ENCODE data around the gene ASXL3.

Gene ASXL3

GRCh38 chr18:33558529-33558928, 19.5 kb upstream of the ASXL3 start:
- DNase-seq = no peak
- H3K9ac ChIP-seq (ENCODE audit: low read length) = no peak overlapping the region
- H2BK5ac ChIP-seq (ENCODE audit: low read depth, low read length, poor library complexity) = no peak overlapping the region
- peaks cover 4% of the 10 kb centered on the region for H3K79me1 ChIP-seq (ENCODE audit: low read length)
- H3K79me2 ChIP-seq (ENCODE audit: control insufficient read depth, insufficient read depth, low read length, poor library complexity) = no peaks in the 10 kb centered on the region
- no peak overlapping the region for H3K4me2 ChIP-seq (ENCODE audit: low read length)
- peaks cover 0 to 3% of the 10 kb centered on the region in 2 experiments for H3K4me1 ChIP-seq (ENCODE audit: control insufficient read depth in 1 of 2, insufficient read depth in 2 of 2, low read length in 2 of 2)
- H2BK12ac ChIP-seq (ENCODE audit: low read length) = no peak overlapping the region
- no peak overlapping the region for H3K23ac ChIP-seq (ENCODE audit: low read length)
- H3K27ac ChIP-seq (ENCODE audit: low read depth, low read length) = no peak overlapping the region
- no peak overlapping the region for H2AFZ ChIP-seq (ENCODE audit: insufficient read depth, low read length, poor library complexity)
- no peaks in the 10 kb centered on the region for H3K27me3 ChIP-seq (ENCODE audit: insufficient read depth, low read length)
- no peak overlapping the region for H3K18ac ChIP-seq (ENCODE audit: low read length)
- no peak overlapping the region for H4K8ac ChIP-seq (ENCODE audit: low read depth, low read length)
- H2AK5ac ChIP-seq (ENCODE audit: low read length) = no peak overlapping the region
- no peak overlapping the region for H4K12ac ChIP-seq (ENCODE audit: low read depth, low read length)
- H3K36me3 ChIP-seq (ENCODE audit: control insufficient read depth in 1 of 2, insufficient read depth in 2 of 2, low read length in 2 of 2) = no peaks in the 10 kb centered on the region
- no peak overlapping the region for H3K14ac ChIP-seq (ENCODE audit: low read length)
- no peak overlapping the region for H3K4ac ChIP-seq (ENCODE audit: low read depth, low read length)
- no peak overlapping the region for H4K91ac ChIP-seq (ENCODE audit: low read depth, low read length)
- H3K4me3 ChIP-seq (ENCODE audit: low read depth, low read length) = no peak overlapping the region
- WGBS (ENCODE audit: extremely low coverage, insufficient coverage, insufficient read length) = no CpG with 5 or more reads among the region's 1 CpG
- H2BK120ac ChIP-seq (ENCODE audit: insufficient read depth, low read length, poor library complexity) = no peak overlapping the region
- H3K9me3 ChIP-seq (ENCODE audit: insufficient read depth, low read depth, low read length) = no peaks in the 10 kb centered on the region

- no peak overlapping the region for H4K12ac ChIP-seq (ENCODE audit: low read depth, low read length)
- no CpG with 5 or more reads among the region's 4 CpGs for WGBS (ENCODE audit: extremely low coverage, insufficient coverage, insufficient read length)
- no peaks in the 10 kb centered on the region for H3K27me3 ChIP-seq (ENCODE audit: insufficient read depth, low read length)
- H2BK5ac ChIP-seq (ENCODE audit: low read depth, low read length, poor library complexity) = peak overlapping the region; percentile 61
- H3K4me3 ChIP-seq (ENCODE audit: low read depth, low read length) = no peak overlapping the region
- no peaks in the 10 kb centered on the region for H3K36me3 ChIP-seq (ENCODE audit: control insufficient read depth in 1 of 2, insufficient read depth in 2 of 2, low read length in 2 of 2)
- H2BK12ac ChIP-seq (ENCODE audit: low read length) = no peak overlapping the region
- no peak overlapping the region for H3K4me2 ChIP-seq (ENCODE audit: low read length)
- no peak overlapping the region for H2AFZ ChIP-seq (ENCODE audit: insufficient read depth, low read length, poor library complexity)
- no peaks in the 10 kb centered on the region for H3K9me3 ChIP-seq (ENCODE audit: insufficient read depth, low read depth, low read length)
- H3K79me1 ChIP-seq (ENCODE audit: low read length) = peaks cover 4% of the 10 kb centered on the region
- peak overlapping the region; percentile 52 for H4K91ac ChIP-seq (ENCODE audit: low read depth, low read length)
- peak; percentile 53 to 55 for DNase-seq
- H3K4ac ChIP-seq (ENCODE audit: low read depth, low read length) = no peak overlapping the region
- H3K14ac ChIP-seq (ENCODE audit: low read length) = no peak overlapping the region
- peak overlapping the region; percentile 71 for H2BK120ac ChIP-seq (ENCODE audit: insufficient read depth, low read length, poor library complexity)
- H3K9ac ChIP-seq (ENCODE audit: low read length) = no peak overlapping the region
- H4K8ac ChIP-seq (ENCODE audit: low read depth, low read length) = no peak overlapping the region
- H3K27ac ChIP-seq (ENCODE audit: low read depth, low read length) = no peak overlapping the region
- H2AK5ac ChIP-seq (ENCODE audit: low read length) = no peak overlapping the region
- H3K79me2 ChIP-seq (ENCODE audit: control insufficient read depth, insufficient read depth, low read length, poor library complexity) = no peaks in the 10 kb centered on the region
- no peak overlapping the region for H3K18ac ChIP-seq (ENCODE audit: low read length)
- H3K4me1 ChIP-seq (ENCODE audit: control insufficient read depth in 1 of 2, insufficient read depth in 2 of 2, low read length in 2 of 2) = peaks cover 0 to 3% of the 10 kb centered on the region in 2 experiments
- no peak overlapping the region for H3K23ac ChIP-seq (ENCODE audit: low read length)
These were observed 17.2 kb upstream of the ASXL3 start for GRCh38 chr18:33560686-33561370.

GRCh38 chr18:33562741-33563140, 15.3 kb upstream of the ASXL3 start:
- H3K9ac ChIP-seq (ENCODE audit: low read length) = no peak overlapping the region
- H3K4ac ChIP-seq (ENCODE audit: low read depth, low read length) = no peak overlapping the region
- no peak overlapping the region for H4K91ac ChIP-seq (ENCODE audit: low read depth, low read length)
- no peak overlapping the region for H4K12ac ChIP-seq (ENCODE audit: low read depth, low read length)
- H3K36me3 ChIP-seq (ENCODE audit: control insufficient read depth in 1 of 2, insufficient read depth in 2 of 2, low read length in 2 of 2) = no peaks in the 10 kb centered on the region
- no peak overlapping the region for H2AK5ac ChIP-seq (ENCODE audit: low read length)
- H3K14ac ChIP-seq (ENCODE audit: low read length) = no peak overlapping the region
- no peak for DNase-seq
- H3K4me2 ChIP-seq (ENCODE audit: low read length) = no peak overlapping the region
- no peak overlapping the region for H3K23ac ChIP-seq (ENCODE audit: low read length)
- peaks cover 4% of the 10 kb centered on the region for H3K79me1 ChIP-seq (ENCODE audit: low read length)
- H3K9me3 ChIP-seq (ENCODE audit: insufficient read depth, low read depth, low read length) = no peaks in the 10 kb centered on the region
- H4K8ac ChIP-seq (ENCODE audit: low read depth, low read length) = no peak overlapping the region
- H3K79me2 ChIP-seq (ENCODE audit: control insufficient read depth, insufficient read depth, low read length, poor library complexity) = no peaks in the 10 kb centered on the region
- H3K4me3 ChIP-seq (ENCODE audit: low read depth, low read length) = no peak overlapping the region
- WGBS (ENCODE audit: extremely low coverage, insufficient coverage, insufficient read length) = no CpG with 5 or more reads among the region's 1 CpG
- H2BK5ac ChIP-seq (ENCODE audit: low read depth, low read length, poor library complexity) = no peak overlapping the region
- no peak overlapping the region for H2BK12ac ChIP-seq (ENCODE audit: low read length)
- no peak overlapping the region for H3K27ac ChIP-seq (ENCODE audit: low read depth, low read length)
- H2AFZ ChIP-seq (ENCODE audit: insufficient read depth, low read length, poor library complexity) = no peak overlapping the region
- H3K27me3 ChIP-seq (ENCODE audit: insufficient read depth, low read length) = no peaks in the 10 kb centered on the region
- peaks cover 0 to 3% of the 10 kb centered on the region in 2 experiments for H3K4me1 ChIP-seq (ENCODE audit: control insufficient read depth in 1 of 2, insufficient read depth in 2 of 2, low read length in 2 of 2)
- no peak overlapping the region for H3K18ac ChIP-seq (ENCODE audit: low read length)
- H2BK120ac ChIP-seq (ENCODE audit: insufficient read depth, low read length, poor library complexity) = no peak overlapping the region

GRCh38 chr18:33567705-33568104, 10.3 kb upstream of the ASXL3 start:
- no peak overlapping the region for H2BK5ac ChIP-seq (ENCODE audit: low read depth, low read length, poor library complexity)
- no peak for DNase-seq
- no peaks in the 10 kb centered on the region for H3K36me3 ChIP-seq (ENCODE audit: control insufficient read depth in 1 of 2, insufficient read depth in 2 of 2, low read length in 2 of 2)
- no peak overlapping the region for H3K9ac ChIP-seq (ENCODE audit: low read length)
- no peak overlapping the region for H2AK5ac ChIP-seq (ENCODE audit: low read length)
- no peak overlapping the region for H3K14ac ChIP-seq (ENCODE audit: low read length)
- no peak overlapping the region for H4K12ac ChIP-seq (ENCODE audit: low read depth, low read length)
- no peak overlapping the region for H3K27ac ChIP-seq (ENCODE audit: low read depth, low read length)
- no peak overlapping the region for H3K18ac ChIP-seq (ENCODE audit: low read length)
- no peak overlapping the region for H3K4me2 ChIP-seq (ENCODE audit: low read length)
- no peak overlapping the region for H3K4me3 ChIP-seq (ENCODE audit: low read depth, low read length)
- H2BK12ac ChIP-seq (ENCODE audit: low read length) = no peak overlapping the region
- H3K23ac ChIP-seq (ENCODE audit: low read length) = no peak overlapping the region
- no CpG with 5 or more reads among the region's 1 CpG for whole genome bisulfite sequencing (ENCODE audit: extremely low coverage, insufficient coverage, insufficient read length)
- H3K4ac ChIP-seq (ENCODE audit: low read depth, low read length) = no peak overlapping the region
- no peaks in the 10 kb centered on the region for H3K27me3 ChIP-seq (ENCODE audit: insufficient read depth, low read length)
- H3K79me2 ChIP-seq (ENCODE audit: control insufficient read depth, insufficient read depth, low read length, poor library complexity) = no peaks in the 10 kb centered on the region
- H2AFZ ChIP-seq (ENCODE audit: insufficient read depth, low read length, poor library complexity) = no peak overlapping the region
- no peaks in the 10 kb centered on the region for H3K4me1 ChIP-seq (ENCODE audit: control insufficient read depth in 1 of 2, insufficient read depth in 2 of 2, low read length in 2 of 2)
- no peak overlapping the region for H2BK120ac ChIP-seq (ENCODE audit: insufficient read depth, low read length, poor library complexity)
- no peak overlapping the region for H4K91ac ChIP-seq (ENCODE audit: low read depth, low read length)
- H3K79me1 ChIP-seq (ENCODE audit: low read length) = no peaks in the 10 kb centered on the region
- no peaks in the 10 kb centered on the region for H3K9me3 ChIP-seq (ENCODE audit: insufficient read depth, low read depth, low read length)
- H4K8ac ChIP-seq (ENCODE audit: low read depth, low read length) = no peak overlapping the region

Data from trophoblast cell (in vitro differentiated cells and primary cell).